Right renal pelvis (tissue), 4 donors: ENCODE data around the gene NT5DC4. TPM values are rescaled to one million over a fixed set of nuclear protein-coding genes. Genes with fewer than 3 reads are reported as not detected.

Experiments
- DNase-seq, 4 donors: peaks; one replicate each; pipeline ENCODE4 v3.0.0-alpha.2; 2013; ENCODE audit warnings: low read depth in 4 of 4, low spot score in 3 of 4, missing footprints in 1 of 4
- polyA plus RNA-seq, 4 donors: library from polyadenylated mRNA; unstranded; fragments of 120-200 nt; gene quantifications; one replicate each; pipeline ENCODE4 v1.2.1, GENCODE V29; 2013; ENCODE audit not compliant: insufficient read length in 4 of 4

The NT5DC4 gene
- polyA plus RNA-seq, 4 donors, result 0.08 to 0.48 (median 0.29) TPM; not detected in 1

DNA sequence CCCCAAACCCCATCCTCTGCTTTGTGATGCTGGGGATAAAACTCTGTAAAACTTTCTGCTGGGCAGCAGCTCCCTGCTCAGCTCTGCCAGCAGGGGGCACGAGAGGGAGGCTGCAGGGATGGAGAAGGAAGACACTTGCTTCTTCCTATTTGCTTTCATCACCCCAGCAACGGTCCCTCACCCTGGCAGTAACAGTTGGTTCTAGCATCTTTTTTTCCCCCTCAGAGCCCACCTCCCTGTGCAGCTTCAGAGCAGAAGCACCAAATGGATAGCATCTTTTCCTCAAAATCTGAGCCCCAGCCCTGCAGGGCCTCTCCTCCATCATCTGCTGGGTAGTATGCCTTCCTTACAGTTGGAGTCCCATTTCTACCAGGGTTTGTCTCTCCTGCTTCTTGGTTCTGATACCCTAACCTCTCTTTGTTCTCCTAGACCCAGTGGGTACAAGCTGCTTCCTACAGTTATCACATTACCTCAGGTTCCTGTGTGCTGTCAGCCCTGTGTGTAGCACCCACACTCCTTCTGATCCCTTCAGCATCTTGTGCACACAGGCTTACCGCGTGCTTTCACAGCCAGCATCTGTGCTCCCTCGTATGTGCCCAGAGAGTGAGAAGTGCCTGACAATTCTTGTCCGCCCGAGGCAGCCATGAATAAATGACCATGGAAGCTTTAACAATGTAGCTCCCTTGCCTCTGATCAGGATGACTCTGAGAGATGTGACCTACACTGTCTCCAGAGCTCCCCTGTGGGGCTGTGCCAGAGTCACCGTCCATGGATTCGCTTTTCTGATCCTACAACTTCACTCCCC is 29.1 kb downstream of the NT5DC4 start:
- DNase-seq, result peak in 2 of 4 donors; percentile 33 to 36

DNA sequence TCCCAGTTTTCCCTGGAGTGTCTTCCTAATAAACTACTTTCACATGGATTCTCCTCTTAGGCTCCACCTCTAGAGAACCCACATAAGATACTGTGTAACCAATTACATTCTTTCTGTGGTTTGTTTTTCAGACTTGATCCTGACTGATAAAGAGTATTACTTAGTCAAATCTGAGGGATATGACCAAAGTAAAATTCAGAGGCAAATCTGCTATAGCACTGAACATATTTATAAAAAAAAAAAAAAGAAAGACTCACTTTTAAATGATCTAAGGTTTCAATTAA is 29.7 kb downstream of the NT5DC4 start:
- no peak for DNase-seq

DNA sequence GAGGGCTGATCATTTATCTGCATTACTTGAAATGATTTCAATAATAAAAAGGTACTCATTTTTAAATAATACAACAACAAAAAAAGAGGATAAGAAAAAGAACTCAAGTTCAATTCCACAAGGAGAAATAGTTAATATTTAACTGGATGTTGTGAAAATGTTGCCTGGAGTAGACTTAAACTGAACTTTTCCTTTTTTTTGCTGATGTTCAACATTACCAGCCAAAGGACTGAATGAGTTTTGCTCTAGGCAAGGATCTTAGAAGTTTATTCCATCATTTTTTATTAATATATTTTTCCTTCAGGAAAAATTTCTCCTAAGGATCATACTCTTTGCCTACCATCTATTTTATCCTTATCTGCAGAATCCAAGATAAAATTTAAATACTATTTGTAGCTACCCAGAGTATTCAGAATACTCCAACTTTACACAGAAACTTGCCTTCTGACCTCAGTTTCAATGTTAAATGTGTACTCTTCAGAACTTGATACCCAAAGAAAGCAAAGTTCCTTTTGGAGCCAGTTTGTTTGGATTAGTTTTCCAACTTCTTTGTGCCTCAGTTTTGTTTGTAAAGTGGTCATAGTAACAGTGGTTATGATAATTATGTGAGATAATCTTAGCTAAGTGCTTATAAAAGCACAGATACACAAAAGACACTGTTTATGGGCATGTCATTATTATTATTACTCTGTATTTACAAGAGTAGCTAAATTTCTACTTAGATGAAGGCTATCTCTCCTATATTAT is 30.8 kb downstream of the NT5DC4 start:
- no peak for DNase-seq

DNA sequence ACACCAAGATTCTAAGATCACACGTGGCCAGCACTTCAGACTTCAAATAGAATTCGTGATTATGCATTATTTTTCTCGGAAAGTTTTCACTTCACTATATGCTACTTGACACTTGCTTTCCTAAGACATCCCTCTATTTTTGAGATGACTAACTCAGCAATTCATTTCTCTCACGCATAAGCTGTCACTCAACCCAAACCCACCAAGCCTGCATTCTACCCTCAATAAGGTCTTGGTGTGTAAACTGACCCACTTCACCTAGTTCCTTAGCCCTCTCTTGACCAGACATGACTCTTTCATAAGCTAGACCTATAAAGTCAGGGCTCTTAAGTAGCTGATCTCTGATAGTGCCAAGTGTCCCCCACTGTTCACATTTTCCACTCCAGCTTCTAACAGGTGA is 31.8 kb downstream of the NT5DC4 start:
- DNase-seq, result no peak

DNA sequence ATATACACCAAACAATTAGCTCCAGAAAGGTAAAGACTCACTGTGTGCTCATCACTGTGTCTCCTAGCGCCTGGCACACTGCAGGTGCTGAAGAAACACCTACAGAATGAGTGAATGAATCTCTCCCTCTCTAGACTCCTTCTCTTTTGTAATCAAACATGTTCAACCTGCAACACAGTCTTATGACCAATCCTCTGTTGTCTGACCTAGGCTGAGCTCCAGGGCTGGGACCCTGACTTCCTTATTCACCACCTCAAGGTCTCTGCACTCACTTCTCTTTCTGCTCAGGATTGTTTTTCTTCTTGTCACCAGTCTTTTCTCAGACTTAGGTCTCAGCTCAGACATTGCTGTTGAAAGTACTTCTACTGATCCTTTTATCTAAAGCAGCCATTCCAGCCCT is 33.7 kb downstream of the NT5DC4 start:
- DNase-seq, result no peak

DNA sequence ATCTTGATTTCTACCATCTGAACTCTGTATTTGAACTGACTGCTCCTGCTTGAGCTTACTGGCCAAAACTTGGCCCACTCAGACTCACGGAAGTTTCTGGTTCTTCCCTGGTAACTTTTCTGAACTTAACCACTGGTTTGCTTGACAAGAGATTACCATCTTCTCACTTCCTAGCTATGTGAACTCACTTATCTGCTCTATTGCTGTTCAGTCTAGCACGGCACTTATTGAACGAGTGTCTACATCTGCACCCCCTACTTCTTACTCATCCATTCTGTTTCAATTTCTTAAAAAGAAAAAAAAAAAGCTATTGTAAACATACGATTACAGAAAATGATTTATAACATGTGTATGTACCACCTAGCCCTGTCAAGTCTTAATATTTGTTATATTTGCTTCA is 34.6 kb downstream of the NT5DC4 start:
- no peak for DNase-seq

DNA sequence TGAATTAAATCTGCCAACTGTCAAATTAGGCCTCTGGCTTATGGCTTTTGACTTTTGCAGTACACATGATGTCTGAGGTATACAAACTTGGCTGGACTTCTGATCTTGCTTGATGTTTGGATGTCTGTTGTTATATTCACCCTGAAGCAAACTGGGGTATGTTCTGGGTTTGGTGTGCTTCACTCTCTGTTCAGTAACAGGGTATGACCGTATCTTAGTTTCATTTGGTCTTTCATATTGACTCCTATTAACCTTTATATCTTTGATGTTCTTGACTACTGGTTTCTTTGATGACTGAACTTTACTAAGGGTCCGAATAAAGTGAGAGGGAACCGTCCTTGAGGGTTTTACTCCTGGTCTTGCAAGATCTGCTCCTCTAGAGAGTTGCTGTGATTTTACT is 35.4 kb downstream of the NT5DC4 start:
- DNase-seq, result no peak

DNA sequence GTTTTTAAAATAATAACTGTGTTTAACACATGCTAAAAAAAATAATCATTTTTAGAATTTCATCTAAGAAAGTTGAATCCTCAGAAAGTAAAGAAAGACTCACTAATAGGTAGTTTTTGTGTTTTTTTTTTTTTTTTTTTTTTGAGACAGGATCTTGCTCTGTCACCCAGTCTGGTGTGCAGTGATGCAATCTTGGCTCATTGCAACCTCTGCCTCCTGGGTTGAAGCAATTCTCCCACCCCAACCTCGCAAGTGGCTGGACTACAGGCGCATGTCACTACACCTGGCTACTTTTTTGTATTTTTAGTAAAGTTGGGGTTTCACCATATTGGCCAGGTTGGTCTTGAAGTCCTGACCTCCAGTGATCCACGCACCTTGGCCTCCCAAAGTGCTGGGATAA is 36.4 kb downstream of the NT5DC4 start:
- DNase-seq, result no peak

DNA sequence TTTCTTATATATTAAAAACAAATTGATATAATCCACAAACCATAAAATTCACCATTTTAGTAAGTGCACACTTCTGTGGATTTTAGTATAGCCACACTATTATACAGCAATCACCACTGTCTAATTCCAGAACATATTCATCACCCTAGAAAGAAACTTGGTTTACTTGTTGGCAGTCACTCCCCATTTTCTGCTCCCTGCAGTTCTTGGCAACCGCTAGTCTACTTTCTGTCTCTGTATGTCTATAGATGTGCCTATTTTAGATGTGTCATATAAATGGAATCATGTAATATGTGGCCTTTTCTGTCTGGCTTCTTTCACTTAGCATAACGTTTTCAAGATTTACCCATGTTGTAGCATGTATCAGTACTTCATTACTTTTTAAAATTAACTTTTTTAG is 37.9 kb downstream of the NT5DC4 start:
- DNase-seq, result no peak

DNA sequence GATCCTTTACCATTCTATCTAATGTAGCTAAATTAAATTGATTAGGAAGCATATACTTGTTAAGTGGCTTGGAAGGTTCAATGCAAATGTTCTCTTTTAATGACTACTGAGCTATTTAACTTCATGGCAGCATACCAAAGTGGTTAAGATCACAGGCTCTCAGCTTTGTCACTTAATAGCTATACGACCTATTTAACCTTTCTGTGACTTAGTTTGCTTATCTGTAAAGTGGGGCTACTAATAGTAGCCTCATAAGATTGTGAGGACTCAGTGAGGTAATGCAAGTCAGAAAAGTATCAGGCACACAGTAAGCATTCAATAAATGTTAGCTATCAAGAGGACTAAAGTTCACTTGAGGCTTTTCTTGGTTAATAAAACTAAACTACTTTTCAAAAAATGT is 39.3 kb downstream of the NT5DC4 start:
- no peak for DNase-seq

DNA sequence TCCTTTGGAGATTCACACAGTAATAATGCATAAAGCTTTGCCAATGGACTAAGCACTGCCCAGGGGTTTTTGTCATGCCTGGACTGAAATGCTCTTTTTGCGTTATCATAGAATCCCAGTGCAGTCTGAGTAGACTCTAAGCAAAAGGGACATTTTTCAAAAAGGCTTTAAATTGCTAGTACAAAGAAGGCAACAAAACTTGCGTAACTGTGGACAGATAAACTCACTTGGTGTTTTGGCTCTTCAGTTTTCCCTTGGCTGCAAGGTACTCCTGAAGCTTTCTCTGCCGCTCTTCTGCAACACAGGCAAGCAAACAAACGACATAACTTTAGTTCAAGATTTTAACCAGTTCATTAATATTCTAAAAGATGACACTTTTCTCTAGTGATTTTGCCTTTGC is 41.5 kb downstream of the NT5DC4 start:
- DNase-seq, result no peak

DNA sequence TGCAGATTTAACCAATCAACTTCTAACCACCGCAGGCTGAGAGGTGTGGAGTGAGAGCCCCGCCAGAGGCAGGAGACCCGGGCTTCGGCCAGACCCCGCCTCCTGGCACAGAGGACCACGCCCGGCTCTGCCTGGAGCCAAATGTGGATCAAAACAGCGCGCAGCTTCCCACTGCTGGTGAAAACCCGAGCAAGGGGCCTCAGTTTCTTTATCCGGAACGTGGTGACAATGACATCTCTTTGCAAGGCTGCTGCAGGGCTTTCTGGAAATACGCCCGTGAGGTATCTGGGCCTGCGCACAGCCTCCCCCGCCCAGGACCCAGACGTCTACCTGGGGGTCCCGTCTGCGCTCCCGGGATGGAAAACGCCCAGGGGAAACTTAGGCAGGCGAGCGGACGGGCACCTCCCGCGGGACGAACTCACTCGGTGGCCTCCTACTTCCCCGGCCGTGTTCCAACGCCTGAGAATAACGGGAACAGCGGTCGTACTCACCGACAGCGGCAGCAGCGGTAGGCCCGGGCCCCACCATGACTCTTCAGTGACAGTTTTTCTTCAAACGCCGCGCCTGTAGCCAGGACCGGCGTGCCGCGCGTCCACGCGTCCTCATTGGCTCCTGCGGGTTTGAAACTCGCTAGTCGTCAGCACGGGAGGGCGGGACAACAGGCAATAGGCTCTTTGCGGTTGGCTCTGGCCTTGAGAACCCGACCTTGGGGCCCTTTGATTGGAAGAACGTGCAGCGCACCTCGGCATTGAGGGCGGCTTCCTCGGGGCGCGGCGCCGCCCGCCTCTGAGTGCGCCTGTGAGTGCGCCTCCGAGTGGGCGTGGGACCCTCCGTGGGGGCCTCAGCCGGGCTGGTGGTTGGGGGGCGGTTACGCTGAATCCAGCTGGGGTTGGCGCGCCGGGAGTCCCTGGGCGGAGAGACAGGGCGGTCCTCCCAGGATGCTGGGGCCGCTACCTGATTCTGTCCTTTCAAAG is 43.5 kb downstream of the NT5DC4 start, which contains the start of gene CKAP2L:
Gene CKAP2L, minus strand, starts transcription at position 539 of the 974 bp plus-strand sequence. Its CDS starts 11 bp downstream, at position 528.
- peak; percentile 92 to 94 (median 93) for DNase-seq

DNA sequence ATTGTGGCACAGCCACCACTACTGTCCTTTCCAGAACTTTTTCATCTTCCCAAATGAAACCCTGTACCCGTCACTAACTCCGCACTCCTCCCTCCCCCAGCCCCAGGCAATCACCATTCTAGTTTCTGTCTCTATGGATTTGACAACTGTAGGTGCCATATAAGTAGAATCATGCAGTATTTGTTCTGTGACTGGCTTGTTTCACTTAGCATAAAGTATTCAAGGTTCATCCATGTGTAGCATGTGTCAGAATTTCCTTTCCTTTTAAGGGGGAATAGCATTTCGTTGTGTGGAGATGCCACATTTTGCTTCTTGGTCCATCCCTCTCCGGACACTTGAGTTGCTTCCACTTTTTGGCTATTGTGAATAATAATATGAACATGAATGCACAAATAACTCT is 44.4 kb downstream of the NT5DC4 start:
- no peak for DNase-seq

DNA sequence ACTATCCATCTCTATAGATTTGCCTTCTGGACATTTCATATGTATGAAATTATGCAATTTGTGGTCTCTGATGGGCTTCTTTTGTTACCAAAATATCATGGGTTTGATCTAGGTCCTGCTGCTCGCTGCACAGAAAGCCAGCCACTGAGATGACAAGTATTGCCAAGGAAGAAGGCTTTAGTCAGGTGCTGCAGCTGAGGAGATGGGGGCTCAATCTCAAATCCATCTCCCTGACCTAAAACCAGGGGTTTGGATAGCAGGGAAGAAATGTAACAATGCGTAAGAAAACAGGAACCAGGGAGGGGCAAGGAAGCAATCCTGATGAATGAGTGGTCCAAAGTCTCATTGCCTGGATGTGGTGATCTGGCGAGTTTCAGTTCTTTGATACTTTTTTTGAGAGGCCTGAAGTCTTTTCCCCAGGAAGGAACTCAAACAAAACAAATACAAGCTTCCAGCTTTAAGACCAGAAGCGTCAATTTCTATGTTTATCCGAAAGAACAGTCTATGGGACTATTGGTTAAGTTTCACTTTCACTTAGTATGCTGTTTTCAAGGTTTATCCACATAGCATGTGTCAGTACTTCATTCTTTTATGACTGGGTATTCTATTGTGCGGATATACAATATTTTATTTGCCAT is 47.0 kb downstream of the NT5DC4 start:
- no peak for DNase-seq

DNA sequence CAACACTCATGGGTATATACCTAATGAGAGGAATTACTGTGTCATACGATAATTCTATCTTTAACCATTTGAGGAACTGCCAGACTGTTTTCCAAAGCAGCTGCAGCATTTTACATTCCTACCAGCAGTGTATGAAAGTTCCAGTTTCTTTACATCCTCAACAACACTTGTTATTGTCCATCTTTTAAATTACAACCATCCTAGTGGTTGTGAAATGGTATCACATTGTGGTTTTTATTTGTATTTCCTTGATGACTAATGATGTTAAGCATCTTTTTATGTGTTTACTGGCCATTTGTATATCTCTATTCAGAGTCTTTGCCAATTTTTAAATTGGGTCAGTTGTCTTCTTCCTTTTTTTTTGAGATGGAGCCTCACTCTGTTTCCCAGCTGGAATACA is 47.6 kb downstream of the NT5DC4 start:
- DNase-seq, result no peak

DNA sequence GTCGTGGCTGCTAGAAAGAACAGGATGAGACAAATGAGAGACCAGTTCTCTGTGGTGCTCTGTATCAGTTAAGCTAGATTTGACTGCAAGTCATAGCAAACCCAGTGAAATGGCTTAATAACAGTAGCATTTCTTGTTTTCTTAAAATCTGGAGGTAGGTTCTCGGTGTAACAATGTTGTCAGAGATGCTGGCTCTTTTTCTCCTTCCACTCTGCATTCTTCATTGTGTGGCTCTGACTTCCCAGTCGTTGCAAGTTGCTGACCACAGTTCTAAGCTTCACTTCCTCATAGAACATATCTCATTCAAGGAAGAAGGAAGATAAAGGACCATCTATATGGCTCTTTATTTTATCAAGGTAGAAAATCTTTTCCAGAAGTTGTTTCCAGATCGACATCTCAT is 51.5 kb downstream of the NT5DC4 start:
- no peak for DNase-seq

DNA sequence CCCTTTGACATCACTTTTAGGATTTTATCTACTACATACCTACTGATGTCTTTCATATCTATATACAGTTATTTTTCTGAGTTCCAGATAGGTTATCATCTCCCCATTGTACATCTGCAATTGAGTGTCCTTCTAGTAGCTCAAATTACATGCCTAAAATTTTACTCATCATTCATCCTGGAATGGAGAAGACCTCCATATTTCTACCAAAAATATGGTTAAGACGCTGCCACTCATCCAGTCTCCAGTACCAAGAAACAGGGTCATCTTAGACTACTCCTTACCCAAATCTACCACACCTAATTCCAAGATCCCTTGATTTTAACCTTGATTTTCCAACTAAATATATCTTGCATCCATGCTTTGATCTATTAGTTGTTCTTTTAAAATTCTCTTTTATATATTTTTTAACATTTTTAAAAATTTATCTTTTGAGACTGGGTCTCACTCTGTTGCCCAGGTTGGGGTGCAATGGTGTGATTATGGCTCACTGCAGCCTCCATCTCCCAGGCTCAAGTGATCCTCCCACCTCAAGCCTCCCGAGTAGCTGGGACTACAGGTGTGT is 52.2 kb downstream of the NT5DC4 start:
- DNase-seq, result no peak

DNA sequence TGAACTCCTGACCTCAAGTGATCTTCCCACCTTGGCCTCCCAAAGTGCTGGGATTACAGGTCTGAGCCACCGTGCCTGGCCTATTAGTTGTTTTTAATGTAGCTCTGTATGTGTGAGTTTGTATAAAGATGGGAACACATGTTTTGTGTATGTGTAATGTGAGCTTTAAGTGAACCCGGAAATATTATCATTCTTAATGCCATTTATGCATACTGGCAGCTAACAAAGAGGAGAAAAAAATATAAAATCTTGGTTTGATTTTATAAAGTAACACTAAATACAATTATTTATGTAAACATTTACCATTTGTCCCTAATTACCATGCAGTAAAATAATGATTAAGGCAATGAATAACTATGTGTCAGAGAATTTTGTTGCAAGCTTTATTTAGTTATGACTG is 52.7 kb downstream of the NT5DC4 start:
- no peak for DNase-seq

DNA sequence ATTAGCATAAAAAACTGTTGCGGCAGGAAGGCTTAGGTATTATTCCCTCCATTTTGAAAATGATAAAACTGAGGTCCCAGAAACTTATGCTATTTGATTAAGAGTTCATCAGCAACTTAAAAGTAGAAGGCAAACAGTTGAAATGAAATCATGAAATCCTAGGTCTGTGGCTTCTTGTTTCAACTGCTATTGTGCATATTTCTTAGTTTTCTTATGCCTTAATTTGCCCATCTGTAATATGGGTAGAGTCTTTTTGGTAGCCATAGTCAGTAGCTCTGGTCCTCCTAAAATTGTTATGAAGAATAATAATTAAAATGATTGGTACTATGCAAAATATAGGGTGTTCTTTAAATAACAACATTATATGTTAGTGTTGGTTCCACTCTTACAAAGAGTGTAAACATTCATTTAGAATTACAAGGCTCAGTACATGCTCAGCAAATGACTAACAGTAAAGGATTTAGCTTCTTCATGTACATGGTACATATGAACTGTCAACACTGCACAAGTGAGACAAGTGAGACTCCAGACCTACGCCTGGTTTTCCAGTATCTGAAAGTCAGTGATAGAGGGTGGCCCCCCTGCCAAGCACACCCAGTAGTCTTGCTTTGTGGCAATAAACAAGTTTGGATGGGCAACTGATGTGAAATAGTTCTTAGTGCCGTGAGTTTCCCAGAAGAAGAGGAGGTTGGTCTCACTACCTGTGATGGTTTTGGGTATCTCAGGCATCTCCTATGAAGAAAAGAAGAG is 53.9 kb downstream of the NT5DC4 start:
- no peak for DNase-seq

DNA sequence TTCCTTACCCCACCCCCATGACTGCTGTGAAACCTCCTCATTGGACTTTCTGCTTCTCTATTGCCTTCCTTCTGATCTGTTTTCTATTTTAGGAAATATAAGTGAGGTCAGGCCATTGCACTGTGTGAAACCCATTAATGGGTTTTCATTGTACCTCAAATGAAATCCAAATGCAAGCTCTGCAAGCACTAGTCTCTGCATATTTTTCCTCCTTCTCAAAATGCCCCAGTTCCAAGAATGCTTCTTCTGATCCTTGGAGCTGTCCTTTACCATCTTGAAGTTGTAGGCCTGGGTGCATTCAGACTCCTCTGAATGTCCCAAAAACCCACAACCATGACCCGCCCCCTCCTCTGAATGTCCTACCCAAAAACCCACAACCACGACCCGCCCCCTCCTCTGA is 55.3 kb downstream of the NT5DC4 start:
- no peak for DNase-seq
